ENCODE measurements around the gene APOBEC4. TPM values are rescaled to one million over a fixed set of nuclear protein-coding genes. Genes with fewer than 3 reads are reported as not detected.
"Not testable (repeated sequence)": the region's sequence is repeated elsewhere in the genome, so short reads cannot be mapped to it uniquely, and the experiment has no call there.

Gene APOBEC4
- total RNA-seq, 4 donors from 2014 or later, result 0.14 TPM; not detected in 3

DNA sequence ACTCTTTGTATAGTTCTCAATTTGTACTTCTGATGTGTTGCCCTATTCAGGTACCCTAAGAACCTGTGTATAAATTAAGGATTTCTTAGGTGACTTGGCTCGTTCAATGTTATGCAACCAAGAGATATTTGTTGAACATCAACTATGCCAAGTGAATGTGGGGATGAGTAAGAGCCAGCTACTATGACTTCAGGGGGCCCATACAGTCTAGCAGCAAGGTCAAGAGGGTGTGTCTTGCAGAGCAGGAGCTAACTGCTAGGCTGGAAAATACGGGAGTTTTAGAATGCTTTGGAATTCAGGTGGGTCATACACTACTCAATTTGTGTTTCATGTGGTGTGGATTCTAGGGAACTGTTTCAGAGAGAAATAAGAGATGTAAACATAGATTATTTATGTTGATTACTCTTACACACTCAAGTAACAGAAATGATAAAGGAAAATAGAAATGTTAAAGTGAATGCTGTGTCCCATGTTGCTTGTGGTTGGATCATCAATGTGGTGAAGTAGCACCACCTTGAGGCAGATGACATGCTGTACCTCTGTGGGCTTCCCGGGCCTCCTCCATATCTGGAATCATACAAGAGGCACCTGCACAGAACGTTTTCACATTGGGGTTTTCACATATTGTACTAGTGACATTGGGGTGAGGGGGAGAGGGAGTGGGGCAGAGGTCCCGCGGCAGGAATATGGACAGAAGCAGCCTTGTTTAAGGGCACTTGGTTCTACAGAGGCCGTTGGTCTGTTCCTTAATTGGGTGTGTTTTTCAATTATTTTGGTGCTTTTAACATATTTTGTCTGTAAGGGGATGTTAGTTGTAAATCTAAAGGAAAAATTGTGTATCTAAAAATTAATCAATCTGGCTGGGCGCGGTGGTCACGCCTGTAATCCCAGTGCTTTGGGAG, 30.0 kb downstream of the APOBEC4 start:
- H3K36me3 ChIP-seq, result peaks cover 0 to 14% (median 4%) of the 10 kb centered on the region in 4 donors
- TF ChIP-seq CTCF (IDR thresholded peaks at IDR 0.05) (peak; percentile 59 to 69 (median 64)), POLR2AphosphoS5 (IDR thresholded peaks at IDR 0.05) (no peak)
- in situ Hi-C loops (cut with MboI; ENCODE audit: low pct_ligation_motif_present in 1 of 4, low pct_unique_long_range_greater_than_20kb in 1 of 4, low sequenced_read_pairs in 3 of 4) (loop anchor here in 1 of 4 donors (10.0 kb wide), 1 partner anchor 348 kb away; no protein-coding TSS in a partner anchor), intact Hi-C loops (cut with DNase I; ENCODE audit: low total_unique reads) (loop anchor here (10.0 kb wide), 1 partner anchor 338 kb away; no protein-coding TSS in a partner anchor)
- 22 to 57% methylated on average over 5 to 10 of the region's 10 CpGs for WGBS, 2 donors (ENCODE audit: low coverage in 1 of 2)
- peak overlapping the region in 2 of 4 donors; percentile 15 to 52 for H3K27ac ChIP-seq
- H3K4me1 ChIP-seq, result peaks cover 8 to 27% (median 13%) of the 10 kb centered on the region in 4 donors
- no peaks in the 10 kb centered on the region for H3K9me3 ChIP-seq
- peak; percentile 61 for DNase-seq
- no peak overlapping the region for H3K4me3 ChIP-seq
- H3K27me3 ChIP-seq, result no peaks in the 10 kb centered on the region

DNA sequence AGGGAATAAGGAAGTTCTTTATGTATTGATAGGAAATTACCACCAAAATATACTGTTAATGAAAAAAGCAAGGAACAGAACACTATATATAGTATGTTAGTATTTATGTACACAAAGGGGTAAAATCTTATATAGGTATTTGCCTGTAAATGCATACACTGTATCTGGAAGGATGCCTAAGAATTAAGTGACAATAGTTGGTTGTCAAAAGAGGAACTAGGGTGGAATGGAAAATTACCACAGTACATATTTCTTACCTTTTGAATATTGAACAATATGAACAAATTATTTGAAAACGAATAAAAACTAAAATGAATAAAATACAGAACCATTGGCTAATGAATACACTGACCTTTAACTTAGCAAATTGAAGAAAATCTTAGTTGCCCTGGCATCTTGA, 31.1 kb downstream of the APOBEC4 start:
- DNase-seq, result no peak
- intact Hi-C loops (cut with DNase I; ENCODE audit: low total_unique reads), result loop anchor here (10.0 kb wide), 1 partner anchor 337 kb away; no protein-coding TSS in a partner anchor
- in situ Hi-C loops (cut with MboI; ENCODE audit: low pct_ligation_motif_present in 1 of 4, low pct_unique_long_range_greater_than_20kb in 1 of 4, low sequenced_read_pairs in 3 of 4), result loop anchor here in 1 of 4 donors (10.0 kb wide), 1 partner anchor 347 kb away; no protein-coding TSS in a partner anchor
- H3K4me3 ChIP-seq, result no peak overlapping the region
- peaks cover 5 to 20% (median 8%) of the 10 kb centered on the region in 4 donors for H3K4me1 ChIP-seq
- no peaks in the 10 kb centered on the region for H3K27me3 ChIP-seq
- H3K9me3 ChIP-seq, result no peaks in the 10 kb centered on the region
- peaks cover 0 to 11% (median 4%) of the 10 kb centered on the region in 4 donors for H3K36me3 ChIP-seq
- H3K27ac ChIP-seq, result no peak overlapping the region
- whole genome bisulfite sequencing, 2 donors (ENCODE audit: low coverage in 1 of 2), result 59 to 76% methylated on average over 1 of the region's 1 CpG
- TF ChIP-seq POLR2A (IDR thresholded peaks at IDR 0.05) (no peak), EP300 (IDR thresholded peaks at IDR 0.05; ENCODE audit: low read depth) (no peak), CTCF (IDR thresholded peaks at IDR 0.05) (no peak), POLR2AphosphoS5 (IDR thresholded peaks at IDR 0.05) (no peak)

- peaks cover 0 to 7% (median 2%) of the 10 kb centered on the region in 4 donors for H3K36me3 ChIP-seq
- in situ Hi-C loops (cut with MboI; ENCODE audit: low pct_ligation_motif_present in 1 of 4, low pct_unique_long_range_greater_than_20kb in 1 of 4, low sequenced_read_pairs in 3 of 4), result loop anchor here in 1 of 4 donors (10.0 kb wide), 1 partner anchor 346 kb away; no protein-coding TSS in a partner anchor
- H3K27ac ChIP-seq, result no peak overlapping the region
- no peaks in the 10 kb centered on the region for H3K9me3 ChIP-seq
- no peaks in the 10 kb centered on the region for H3K27me3 ChIP-seq
- 79 to 88% methylated on average over 2 of the region's 2 CpGs for WGBS, 2 donors (ENCODE audit: low coverage in 1 of 2)
- TF ChIP-seq EP300 (IDR thresholded peaks at IDR 0.05; ENCODE audit: low read depth), result no peak
- TF ChIP-seq POLR2AphosphoS5 (IDR thresholded peaks at IDR 0.05), result no peak
- TF ChIP-seq CTCF (IDR thresholded peaks at IDR 0.05), result no peak
- no peak for TF ChIP-seq POLR2A (IDR thresholded peaks at IDR 0.05)
- peaks cover 0 to 5% (median 2%) of the 10 kb centered on the region in 4 donors for H3K4me1 ChIP-seq
- no peak overlapping the region for H3K4me3 ChIP-seq
- intact Hi-C loops (cut with DNase I; ENCODE audit: low total_unique reads), result loop anchor here (10.0 kb wide), 1 partner anchor 336 kb away; no protein-coding TSS in a partner anchor
- no peak for DNase-seq
Measured at GRCh38 chr1:183620311-183620710, 32.8 kb downstream of the APOBEC4 start.

- intact Hi-C loops (cut with DNase I; ENCODE audit: low total_unique reads), result loop anchor here (10.0 kb wide), 1 partner anchor 335 kb away; no protein-coding TSS in a partner anchor
- Histone ChIP-seq H3K36me3 (peaks cover 0 to 4% (median 2%) of the 10 kb centered on the region in 4 donors), H3K27me3 (no peaks in the 10 kb centered on the region), H3K27ac (no peak overlapping the region), H3K4me1 (peaks cover 0 to 5% (median 2%) of the 10 kb centered on the region in 4 donors), H3K9me3 (no peaks in the 10 kb centered on the region), H3K4me3 (no peak overlapping the region)
- no peak for DNase-seq
- in situ Hi-C loops (cut with MboI; ENCODE audit: low pct_ligation_motif_present in 1 of 4, low pct_unique_long_range_greater_than_20kb in 1 of 4, low sequenced_read_pairs in 3 of 4), result loop anchor here in 1 of 4 donors (10.0 kb wide), 1 partner anchor 345 kb away; no protein-coding TSS in a partner anchor
- 77% methylated on average over 1 of the region's 1 CpG; no CpG with 5 or more reads in 1 of the 2 donors for WGBS, 2 donors (ENCODE audit: low coverage in 1 of 2)
- TF ChIP-seq POLR2AphosphoS5 (IDR thresholded peaks at IDR 0.05) (no peak), POLR2A (IDR thresholded peaks at IDR 0.05) (no peak), CTCF (IDR thresholded peaks at IDR 0.05) (no peak), EP300 (IDR thresholded peaks at IDR 0.05; ENCODE audit: low read depth) (no peak)
Measured at GRCh38 chr1:183619781-183620180, 33.3 kb downstream of the APOBEC4 start.

- H3K27ac ChIP-seq; H3K4me3 ChIP-seq; in situ Hi-C loops (cut with MboI; ENCODE audit: low pct_ligation_motif_present in 1 of 4, low pct_unique_long_range_greater_than_20kb in 1 of 4, low sequenced_read_pairs in 3 of 4); H3K4me1 ChIP-seq; H3K36me3 ChIP-seq; DNase-seq; intact Hi-C loops (cut with DNase I; ENCODE audit: low total_unique reads); H3K9me3 ChIP-seq; H3K27me3 ChIP-seq: not testable (repeated sequence)
- WGBS, 2 donors (ENCODE audit: low coverage in 1 of 2), result 60 to 90% methylated on average over 1 to 5 of the region's 5 CpGs
Measured at GRCh38 chr1:183618202-183618601, 34.9 kb downstream of the APOBEC4 start.

GRCh38 chr1:183612975-183613374, 40.1 kb downstream of the APOBEC4 start:
- H3K27me3 ChIP-seq; H3K4me3 ChIP-seq; DNase-seq; H3K9me3 ChIP-seq; intact Hi-C loops (cut with DNase I; ENCODE audit: low total_unique reads); H3K27ac ChIP-seq; H3K36me3 ChIP-seq; in situ Hi-C loops (cut with MboI; ENCODE audit: low pct_ligation_motif_present in 1 of 4, low pct_unique_long_range_greater_than_20kb in 1 of 4, low sequenced_read_pairs in 3 of 4): not testable (repeated sequence)
- peaks cover 7 to 25% (median 15%) of the 10 kb centered on the region in 4 donors for H3K4me1 ChIP-seq
- WGBS, 2 donors (ENCODE audit: low coverage in 1 of 2), result 93% methylated on average over 3 of the region's 3 CpGs; no CpG with 5 or more reads in 1 of the 2 donors

Measured in transverse colon (tissue), 4 donors.